DMS79 treated with DMSO at 0.1 percent for 48 hours (cell line): ENCODE data around the gene RBBP8NL.

Experiments
- DNase-seq: peaks from one replicate; lab custom pipeline; 2025; lab: John Stamatoyannopoulos, UW

Gene RBBP8NL

DNA sequence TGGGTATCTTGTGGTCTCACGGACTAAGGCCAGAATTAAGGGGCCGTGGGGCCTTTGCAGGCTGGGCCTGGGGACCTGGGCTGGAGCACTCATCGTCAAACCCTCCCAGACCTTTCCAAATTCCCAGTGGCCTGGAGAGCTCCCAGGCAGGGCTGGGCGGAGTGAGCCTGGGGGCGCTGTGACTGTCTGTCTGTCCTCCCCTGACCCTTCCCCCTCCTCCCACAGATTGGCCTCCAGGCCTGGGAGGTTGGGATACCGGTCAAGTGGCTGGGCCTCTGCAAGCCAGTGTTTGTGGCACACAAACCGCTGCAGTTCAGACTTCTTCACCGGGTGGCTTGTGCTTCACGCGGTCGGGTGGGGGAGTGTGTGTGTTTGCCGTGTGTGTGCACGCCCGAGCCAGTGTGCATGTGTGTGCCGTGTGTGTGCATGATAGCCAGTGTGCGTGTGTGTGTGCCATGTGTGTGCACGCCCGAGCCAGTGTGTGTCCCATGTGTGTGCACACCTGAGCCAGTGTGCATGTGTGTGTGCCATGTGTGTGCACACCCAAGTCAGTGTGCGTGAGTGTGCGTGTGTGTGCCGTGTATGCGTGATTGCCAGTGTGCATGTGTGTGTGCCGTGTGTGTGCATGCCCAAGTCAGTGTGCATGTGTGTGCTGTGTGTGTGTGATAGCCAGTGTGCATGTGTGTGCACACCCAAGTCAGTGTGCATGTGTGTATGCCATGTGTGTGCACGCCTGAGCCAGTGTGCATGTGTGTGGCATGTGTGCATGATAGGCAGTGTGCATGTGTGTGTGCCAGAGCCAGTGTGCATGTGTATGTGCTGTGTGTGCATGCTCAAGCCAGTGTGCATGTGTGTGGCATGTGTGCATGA is 6.3 kb downstream of the RBBP8NL start:
- DNase-seq = no peak

DNA sequence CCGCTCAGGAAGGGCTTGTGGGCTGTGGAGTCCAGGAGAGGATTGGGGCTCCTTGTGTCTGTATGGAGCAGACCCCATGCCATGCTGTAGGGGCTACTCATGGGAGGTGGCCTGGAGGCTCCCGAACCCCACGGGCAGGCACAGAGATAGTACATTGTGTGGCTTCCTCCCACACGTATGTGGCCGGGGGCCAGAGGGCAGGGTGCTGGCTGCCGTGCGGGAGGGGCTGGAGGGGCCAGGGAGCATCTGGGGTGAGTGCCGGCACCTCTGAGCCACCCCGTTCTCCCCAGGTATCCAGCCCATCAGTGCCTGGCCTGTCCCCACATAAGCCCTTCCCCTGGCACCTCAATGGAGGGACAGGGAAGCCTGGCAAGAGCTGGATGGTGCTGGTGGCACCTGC is 7.6 kb downstream of the RBBP8NL start:
- DNase-seq = no peak

DNA sequence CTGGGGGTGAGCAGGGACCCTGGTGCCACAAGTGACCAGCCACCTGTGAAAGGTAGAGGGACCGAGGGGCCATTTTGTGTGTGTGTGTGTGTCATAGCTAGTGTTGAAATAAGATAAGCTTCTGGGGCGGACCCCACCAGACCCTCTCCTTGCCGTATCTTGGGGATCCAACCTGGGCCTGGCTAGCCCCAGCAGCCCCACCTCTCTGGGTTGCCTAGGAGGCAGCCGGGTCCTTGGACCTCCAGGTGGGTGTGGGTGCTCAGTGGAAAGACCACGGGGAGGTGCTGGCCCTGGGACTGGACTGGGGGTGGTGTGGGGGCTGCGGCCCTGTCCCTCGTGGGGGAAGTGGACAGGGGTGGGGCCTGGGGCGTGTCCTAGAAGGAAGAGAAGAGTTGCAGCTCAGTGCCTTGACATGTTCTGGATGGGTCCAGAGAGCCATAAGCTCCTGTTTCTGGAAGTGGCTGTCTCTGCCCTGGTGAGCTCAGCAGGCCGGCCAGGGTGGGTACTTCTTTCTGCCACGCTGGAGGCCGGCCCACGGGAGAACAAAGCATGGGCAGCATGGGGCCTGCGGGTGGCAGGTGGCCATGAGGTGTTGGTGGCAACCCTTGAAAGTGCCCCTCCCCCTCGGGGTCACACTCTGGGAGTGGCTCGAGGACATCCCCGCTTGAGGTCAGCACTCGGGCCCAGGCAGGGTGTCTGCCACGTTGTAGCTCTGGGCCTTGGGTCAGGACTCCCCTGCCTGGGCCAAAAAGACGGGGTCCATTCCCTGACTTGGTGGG is 8.4 kb downstream of the RBBP8NL start:
- DNase-seq = no peak

DNA sequence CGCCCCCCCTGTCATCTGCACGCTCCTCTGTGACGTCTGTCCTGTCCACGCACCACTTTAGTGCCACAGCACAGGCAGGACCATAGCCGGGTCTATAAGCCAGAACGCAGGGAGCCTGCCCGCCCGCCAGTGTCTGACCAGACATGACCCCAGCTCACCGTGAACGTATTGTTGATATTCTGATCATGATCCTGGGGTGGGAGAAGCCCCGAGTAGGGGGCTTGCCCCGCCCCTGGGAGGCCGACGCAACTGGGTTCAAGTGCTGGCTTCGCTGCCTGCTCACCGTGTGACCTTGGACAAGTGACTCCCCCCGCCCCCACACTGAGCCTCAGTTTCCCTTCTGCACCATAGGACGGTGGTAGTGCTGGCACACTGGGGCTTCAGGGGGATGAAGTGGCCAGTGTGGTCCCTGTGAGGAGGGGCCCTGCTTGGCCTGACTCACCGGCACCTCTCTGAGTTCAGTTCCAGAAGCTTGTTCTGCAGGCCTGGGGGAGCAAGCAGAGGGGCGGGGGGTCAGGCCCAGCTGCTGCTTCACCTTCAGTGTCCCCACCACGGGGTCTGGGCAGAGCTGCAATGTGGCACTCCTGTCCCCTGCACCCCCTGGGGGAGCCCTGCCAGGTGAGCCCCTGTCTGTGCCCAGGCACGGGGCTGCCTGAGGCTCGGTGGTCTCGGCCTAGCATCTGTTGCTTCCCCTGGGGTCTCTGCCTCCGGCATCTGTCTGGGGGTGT is 9.2 kb downstream of the RBBP8NL start:
- no peak for DNase-seq

DNA sequence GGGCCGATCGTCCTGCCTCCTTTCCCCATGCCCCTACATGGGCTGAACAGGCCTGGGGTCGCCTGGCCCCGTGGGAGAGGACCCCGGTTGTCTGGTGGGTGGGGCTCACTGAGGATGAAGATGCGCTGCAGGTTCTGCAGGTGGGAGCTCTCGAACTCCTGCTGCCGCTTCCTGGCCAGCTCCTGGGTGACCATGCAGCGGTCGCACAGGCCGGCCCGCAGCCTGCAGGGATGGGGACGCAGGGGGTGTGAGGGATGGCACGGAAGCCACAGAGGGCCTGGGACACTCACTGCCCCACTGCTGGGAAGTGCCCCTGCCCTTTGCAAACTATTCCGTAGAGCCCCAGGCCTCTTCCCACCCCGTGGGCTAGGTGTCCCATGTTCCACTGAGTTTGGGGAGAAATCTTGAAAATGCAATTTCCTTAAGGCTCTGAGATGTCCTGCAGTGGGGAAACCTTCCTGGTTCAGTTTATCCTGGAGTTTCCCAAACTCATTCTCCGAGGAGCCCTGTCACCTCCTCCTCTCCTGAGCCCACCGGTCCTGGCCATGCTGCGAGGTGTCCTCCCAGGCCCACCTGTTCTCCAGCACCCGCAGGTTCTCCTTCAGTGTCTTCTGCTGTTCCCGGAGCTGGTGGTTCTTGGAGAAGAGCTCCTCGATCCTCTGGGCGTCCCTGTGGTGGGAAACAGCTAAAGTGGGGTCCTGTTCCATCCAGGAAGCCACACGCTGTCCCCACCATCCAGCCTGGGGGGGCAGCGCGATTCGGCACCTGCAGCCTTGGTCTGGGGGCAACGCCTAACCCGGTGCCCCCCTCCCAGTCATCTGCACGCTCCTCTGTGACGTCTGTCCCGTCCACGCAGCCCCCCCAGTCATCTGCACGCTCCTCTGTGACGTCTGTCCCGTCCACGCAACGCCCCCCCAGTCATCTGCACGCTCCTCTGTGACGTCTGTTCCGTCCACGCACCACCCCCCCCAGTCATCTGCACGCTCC is 10.4 kb downstream of the RBBP8NL start:
- DNase-seq = no peak

DNA sequence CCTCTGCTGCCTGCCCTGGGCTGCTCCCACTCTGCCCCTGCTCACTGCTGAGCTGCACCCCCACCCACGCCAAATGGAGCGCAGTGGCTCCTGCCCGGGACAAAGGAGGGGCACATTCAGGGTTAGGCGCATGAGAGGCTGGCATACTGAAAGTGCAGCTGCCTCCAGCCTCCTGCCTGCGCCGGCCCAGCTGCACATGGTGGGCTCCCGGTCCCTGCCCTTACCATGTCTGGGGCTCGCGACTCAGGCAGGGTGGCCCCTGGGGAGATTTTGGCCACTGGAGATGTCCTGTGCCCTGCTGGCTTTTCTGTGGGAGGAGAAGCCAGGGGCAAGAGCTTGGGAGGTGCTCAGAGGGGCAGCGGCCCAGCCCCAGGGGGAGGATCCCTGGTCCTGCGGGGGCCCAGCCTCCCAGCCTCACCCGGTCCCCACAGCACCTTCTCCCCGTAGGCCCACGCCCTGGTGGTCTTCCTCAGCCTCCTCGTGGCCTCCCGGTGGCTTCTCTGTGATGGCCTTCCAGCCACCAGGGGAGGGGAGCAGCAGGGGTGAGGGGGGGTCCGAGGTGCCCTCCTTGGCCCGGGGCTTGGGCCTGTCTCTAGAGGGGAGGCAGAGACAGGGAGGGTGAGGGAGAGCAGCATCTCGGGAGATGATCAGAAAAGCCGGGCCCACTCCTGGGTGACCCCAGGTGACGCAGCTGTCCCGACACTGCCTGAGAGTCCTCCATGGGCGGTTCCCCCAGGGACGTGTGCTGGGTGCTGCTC is 11.8 kb downstream of the RBBP8NL start:
- no peak for DNase-seq

DNA sequence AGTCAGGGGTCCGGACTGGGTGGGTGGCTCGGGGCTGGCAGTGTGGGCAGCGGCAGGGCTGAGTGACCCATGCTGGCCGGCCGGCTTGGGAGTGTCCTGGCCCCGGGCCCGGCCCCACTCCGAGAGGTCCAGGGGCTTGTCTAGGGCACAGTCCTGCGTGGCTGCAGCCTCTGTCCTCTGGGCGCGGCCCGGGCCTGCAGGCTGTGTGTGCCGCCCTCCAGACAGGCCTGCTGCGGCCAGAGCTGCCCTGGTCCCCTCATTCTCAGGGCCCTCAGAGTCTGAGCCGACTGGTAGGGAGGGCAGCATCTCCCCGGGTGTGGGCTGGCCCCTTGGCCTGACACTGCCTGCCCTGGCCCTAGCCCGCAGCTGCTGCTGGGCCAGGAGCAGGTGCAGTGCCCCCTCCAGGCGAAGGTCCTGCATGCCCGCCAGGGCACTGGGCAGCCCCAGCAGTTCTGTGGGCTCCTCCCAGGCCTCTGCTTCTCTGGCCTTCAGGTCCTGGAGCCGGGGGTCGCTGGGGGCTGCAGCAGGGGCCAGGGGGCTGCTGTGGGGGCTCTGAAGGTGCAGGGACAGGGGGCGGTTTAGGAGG is 13.3 kb downstream of the RBBP8NL start:
- DNase-seq = no peak

DNA sequence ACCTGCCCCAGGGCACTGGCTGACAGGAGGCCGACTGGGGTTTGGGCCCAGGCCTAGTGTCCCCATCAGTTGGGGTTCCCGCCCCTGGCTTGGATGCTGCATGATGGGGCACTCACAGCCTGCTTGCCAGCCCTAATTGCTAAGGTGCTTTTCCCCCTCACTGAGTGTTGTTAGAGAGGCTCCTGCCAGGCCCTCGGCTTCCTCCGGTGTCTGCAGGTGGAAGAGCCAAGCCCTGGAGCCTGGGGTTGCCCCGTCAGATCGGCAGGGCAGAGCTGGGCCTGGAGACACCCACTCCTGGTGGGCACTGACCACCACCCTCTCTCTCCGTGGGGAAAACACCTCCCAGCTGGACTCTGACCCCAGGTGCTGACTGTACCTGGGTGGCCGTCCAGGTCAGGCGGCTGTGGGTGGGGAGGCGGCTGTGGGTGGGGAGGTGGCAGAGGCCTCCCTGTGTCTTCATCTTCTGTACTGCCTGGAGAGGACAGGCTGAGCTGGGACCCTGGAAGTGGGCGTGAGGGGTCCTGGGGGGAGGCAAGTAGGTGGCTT is 14.2 kb downstream of the RBBP8NL start:
- no peak for DNase-seq

DNA sequence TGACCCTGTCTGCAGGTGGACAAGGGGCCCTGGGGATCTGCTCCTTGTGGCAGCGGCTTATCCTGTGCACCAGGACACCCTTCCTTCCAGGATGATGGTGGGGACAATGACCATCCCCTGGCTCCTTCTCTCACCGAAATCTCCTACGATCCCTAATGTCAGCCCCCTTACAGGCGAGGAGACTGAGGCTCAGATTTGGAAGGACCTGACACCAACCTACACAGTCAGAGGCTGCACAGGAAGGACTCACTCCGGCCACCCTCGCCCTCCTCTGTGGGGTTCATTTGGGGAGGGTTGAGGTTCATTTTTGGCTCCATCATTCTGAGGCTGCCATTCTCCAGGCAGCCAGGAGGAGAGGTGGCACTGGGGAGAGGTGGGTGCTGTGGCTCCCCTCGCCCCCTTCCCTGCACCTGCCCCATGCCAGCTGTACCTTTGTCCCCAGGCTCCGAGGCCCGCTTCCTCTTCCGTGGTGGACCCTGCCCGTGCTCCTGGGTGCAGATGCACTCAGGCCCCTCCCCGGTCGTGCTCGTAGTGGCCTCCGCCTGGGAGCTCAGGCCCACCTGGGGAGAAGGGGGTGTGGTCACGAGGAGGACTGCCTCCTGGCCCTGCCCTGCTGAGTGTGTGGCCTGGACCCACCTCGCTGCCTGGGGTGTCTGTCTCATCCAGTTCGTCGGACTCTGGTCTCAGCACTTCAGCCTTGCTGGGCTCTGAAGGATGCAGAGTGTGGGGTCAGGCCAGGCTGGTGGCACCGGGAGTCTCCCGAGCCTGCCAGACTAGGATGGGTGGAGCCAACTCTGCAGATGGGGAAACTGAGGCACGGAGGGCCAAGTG is 14.9 kb downstream of the RBBP8NL start:
- no peak for DNase-seq

DNA sequence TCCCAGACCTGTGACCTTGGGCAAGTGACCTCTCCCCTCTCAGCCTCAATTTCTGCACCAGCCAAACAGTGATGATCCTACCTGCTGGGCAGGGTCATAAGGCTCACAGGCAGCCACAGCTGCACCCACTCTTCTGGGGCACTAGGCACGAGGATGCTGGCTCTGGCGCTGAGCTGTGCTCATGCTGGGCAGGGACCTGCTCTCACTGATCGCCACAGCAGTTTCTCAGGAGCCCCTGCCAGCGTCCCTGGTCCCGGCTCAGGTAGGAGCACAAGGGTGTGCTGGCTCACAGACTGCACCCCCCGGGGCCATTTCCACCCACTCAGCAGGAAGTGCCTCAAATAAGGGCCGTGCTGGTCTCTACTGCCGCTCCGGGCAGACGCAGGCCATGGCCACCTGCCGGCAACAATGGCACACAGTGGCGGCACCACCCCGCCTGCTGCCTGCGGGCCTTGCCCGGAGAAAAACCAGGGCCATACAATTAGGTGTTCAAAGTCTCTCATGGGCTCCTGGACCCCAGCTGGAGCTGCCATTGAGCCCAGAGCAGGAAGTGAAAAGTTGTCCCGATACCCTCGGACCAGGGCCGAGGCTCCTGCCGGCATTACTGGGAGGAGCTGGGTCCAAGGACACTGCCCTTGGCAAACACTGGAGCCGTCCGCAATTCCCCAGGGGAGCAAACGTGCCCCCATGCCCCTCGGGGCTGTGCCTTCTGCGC is 15.7 kb downstream of the RBBP8NL start:
- no peak for DNase-seq

DNA sequence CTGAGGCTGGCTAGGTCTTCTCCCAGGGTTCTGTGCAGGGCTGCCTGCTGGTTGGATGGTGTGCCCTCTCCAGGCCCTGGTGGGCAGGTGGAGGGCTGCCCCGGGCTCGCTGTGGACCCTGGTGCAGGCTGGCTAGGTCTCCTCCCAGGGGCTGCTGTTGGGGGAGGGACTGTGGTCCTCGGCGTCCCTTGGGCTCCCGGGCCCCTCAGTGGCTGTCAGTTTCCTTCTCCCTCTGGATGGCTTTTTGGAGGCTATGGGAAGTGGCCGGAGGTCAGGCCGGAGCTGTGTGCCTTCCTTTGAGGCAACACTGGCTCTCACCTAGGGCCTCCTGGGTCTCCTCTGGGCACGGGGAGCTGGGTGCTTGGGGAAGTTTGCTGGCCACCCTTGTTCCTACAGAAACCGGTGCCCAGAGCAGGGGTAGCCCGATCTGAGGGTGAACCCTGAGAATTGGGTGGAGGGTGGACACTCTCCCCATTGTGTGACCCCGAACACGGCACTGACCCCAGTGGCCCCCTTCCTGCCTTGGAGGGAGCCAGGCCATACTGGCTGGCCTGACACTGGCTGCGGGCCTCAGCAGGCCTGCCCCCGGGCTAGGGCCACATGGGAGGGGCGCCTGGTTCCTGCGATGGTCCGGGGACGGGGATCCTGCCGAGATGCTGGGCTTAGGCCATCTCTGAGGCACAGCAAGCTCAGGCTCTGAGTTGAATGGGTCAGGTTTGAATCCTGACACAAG is 16.4 kb downstream of the RBBP8NL start:
- no peak for DNase-seq

DNA sequence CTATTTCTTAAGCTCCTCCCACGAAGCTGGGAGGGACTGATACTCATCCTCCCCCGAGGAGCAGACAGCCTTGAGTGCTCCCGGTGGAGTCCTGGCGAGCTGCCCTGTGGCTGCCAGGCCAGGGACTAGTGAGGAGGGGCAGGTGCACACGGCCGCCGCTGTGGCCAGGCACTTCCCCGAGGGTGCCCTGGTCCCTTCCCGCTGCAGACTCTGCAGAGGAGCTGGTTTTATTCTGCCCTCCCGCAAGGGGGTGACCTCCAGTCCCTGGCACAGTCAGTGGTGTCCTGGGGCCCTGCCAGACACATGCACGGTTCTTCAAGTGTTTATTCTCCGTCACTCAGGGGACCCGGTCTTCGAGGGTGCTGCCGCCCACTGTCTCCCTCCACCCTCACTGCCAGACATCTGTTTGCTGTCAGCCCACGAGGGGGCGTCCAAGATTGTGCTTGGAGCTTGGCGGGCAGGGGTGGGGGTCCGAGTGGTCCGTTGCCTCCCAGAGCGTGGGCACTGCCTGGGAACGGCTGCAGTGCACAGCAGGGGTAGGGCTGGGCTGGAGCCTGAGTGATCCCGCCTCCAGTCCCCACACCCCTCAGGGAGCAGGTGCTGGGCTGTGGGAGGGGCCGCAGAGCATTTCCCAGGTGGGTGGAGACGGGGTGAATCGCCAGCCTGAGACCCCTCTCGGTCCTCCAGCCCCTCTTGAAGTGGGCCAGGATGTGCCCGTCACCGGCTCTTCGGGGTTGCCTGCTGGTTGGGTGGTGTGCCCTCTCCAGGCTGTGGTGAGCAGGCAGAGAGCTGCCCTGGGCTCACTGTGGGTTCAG is 17.2 kb downstream of the RBBP8NL start:
- peak; percentile 91 for DNase-seq

DNA sequence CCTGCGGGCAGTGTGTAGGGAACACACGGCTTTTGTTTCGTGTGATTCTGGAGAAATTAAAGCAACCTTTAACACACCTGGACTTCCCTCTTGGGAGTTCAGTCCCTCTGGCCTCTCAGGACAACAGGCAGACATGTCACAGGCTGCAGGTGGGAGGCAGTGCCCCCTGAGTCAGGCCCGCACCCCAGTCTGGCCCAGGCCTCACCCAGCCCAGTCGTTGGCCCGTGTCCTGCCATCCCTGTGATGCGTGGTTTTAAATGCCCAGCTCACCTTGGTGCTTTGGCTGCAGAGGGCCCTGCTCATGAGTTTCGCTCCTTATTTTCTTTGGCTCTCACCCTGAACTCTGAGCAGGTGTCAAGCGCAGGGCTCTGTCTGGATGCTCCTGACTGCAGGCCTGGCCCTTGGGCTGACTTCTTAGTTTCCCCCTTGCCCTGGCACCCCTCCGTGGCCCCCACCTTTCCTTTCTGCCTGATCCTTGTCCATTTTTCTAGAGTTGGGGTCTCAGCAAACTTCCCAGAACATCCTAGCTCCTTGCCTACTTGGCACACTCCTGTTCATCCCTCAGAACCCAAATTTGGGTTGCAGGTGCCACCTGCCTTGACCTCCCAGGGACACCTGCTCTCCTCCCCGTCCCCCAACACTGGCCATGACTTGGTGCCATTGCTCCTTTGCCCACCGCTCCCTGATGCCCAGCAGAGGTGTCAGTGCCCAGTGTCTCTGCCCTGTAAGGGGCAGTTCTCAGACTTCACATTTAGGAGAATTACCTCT is 18.1 kb downstream of the RBBP8NL start:
- no peak for DNase-seq

DNA sequence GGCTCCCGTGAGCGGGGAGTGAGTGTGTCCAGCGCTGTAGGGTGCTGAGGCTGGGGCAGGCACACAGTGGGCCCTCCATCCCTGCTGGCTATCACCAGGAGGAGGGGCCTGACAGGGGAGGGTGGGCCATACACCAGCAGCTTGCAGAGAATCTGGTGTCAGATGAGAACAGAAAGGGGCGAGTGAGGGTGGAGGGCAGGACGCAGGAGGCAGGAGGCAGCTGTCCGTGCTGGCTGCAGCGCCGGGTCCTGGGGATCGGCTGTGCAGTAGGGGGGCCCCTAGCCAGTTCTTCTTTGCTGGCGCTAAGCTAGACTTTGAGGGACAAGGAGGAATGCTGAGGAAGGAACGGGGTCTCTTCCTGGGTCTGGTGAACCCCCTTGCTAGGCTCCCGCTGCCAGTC is 18.7 kb downstream of the RBBP8NL start:
- no peak for DNase-seq

DNA sequence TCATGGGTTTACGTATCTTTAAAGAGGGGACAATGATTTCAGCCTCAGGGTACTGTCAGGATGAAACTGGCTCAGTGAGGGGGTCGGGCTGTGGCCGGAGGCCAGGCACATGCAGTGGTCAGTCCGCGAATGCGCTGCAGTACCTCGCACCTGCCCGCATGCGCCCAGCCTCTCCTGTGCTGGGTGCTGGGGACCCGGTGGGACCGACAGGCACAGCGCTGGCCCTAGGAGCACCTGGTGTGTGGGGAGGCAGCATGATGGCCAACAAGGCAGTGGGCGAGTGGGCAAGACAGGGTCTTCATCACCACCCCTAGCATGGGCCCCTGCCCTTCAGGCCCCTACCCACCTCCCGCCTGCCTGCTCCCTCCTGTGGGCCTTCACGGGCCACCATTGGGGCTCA is 19.3 kb downstream of the RBBP8NL start:
- DNase-seq = no peak
